GM18526 (cell line): Measurements from ENCODE around the gene MAPKAPK3.

Experiments
- POLR2A ChIP-seq: IDR thresholded peaks from 3 replicates; pipeline ENCODE4 v1.6.1; 2011; ENCODE audit not compliant: insufficient read length; ENCODE audit errors: extremely low read depth

The MAPKAPK3 gene

DNA sequence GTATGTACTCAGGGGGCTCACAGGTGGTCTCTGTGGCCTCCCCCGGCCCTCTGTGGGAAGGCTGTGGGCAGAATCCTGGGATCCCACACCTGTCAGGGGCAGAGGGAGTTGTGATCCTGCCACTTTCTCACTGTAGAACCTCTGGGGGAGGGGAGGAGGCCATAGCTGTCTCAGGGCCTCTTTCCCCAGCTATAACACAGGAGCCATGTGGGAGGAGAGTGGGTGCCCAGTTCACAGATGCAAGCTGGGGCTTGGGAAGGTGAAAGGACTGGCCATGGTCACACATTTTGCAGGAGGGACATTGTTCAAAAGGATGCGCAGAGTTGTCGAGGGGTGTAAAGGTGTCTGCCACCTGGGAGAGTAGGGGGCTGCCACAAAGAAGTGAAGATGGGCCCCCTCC lies 11.7 kb downstream of the MAPKAPK3 start:
- no peak for TF ChIP-seq POLR2A

GRCh38 chr3:50630394-50630793 lies 13.4 kb downstream of the MAPKAPK3 start:
- no peak for TF ChIP-seq POLR2A

DNA sequence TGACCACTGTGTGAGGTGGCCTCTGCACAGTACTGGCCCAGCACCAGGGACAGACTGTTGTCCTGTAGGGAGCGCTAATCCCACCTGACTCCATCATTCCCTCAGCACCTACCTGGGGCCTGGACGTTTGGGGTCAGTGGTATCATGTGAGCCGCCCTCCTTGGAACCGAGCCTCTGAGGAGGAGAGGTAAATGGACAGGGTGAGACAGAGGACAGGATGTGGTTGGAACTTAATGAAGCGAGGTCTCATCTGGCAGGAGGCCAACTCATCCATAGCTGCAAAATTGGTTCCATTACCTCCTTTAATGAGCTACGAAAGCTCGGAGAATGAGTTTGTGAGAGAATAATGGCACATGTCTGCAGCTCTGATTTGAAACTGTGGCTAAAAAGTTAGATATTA lies 13.9 kb downstream of the MAPKAPK3 start:
- TF ChIP-seq POLR2A: no peak

DNA sequence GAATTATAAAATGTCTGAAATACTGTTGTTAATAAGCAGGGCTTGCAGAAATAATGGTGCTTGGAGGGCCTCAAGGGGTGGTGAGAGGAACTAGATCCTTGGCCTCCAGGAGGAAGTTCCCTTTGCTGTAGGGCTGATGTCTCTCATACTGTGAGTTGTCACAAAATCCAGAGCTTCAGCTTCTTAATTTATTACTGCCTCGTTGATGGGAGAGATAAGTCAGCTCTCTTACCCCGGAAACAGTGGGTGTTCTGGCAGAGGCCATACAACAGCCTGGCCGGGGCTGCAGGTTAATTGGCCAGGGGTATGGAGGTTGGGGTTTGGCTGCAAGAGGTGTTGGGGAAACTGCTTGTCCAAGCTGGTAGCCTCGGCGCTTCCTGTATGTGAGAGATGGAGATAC lies 15.5 kb downstream of the MAPKAPK3 start:
- TF ChIP-seq POLR2A: no peak

DNA sequence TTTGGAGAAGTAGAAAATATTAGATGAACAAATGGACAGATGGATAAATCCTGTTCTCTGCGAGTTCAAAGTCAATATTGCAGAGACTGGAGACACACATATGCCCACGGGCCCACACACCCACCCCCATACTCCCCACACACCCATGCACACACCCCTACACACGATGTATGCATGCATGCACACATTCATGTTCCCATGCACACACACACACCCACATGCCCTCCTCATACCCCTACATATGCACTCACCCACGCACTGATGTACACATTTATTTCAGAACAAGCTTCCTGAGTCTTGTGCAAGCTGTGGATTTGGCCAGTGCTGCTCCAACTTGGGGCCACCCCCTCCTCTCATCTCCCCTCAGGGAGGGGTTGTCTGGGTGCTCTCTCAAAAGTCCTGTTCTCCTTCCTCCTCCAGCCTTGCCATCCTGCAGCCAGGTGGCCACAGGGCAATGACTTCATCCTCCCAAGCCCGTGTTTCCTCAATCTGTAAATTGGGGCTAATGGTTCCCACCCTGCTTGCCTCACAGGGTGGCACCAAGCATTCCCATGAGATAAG lies 16.4 kb downstream of the MAPKAPK3 start:
- TF ChIP-seq POLR2A: no peak

- no peak for TF ChIP-seq POLR2A
Observed at GRCh38 chr3:50635066-50635465, 18.1 kb downstream of the MAPKAPK3 start.

DNA sequence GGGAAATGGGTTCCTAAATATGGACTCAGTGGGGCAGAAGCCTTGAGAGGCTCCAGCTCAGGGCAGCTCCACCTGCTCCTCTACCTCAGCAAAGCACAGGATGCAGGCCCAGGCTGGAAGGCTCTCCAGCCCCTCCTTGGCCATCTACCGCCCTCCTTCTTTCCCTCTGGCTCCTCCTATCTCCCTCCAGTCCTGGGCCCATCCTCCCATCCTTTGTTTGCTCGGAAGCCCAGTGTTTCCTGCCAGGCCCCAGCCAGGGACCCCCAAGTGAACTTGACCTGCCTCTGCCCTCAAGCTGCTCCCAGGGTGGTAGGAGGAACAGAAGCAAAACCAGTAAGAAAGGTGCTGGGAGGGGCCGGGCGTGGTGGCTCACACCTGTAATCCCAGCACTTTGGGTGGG lies 20.1 kb downstream of the MAPKAPK3 start:
- no peak for TF ChIP-seq POLR2A

DNA sequence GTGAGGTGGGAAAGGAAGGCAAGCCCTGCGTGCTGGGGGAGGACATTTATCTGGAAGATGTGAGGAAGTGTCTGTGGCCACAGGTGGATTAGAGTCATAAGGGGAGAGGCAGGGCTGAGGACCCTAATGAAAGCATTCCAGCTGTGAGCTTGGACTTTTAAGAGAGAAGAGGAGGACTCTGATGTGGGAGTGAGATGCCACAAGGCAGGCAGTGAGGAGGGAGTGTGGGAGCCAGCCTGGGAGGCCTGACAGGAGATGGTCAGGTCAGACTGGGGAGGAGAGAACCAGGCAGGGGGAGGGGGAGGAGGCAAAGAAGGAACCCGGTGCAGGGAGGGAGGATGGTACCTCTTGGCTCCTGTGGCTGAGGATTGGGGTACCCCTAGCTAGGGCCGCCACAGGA lies 21.0 kb downstream of the MAPKAPK3 start:
- no peak for TF ChIP-seq POLR2A

GRCh38 chr3:50639055-50639494 lies 22.1 kb downstream of the MAPKAPK3 start:
- no peak for TF ChIP-seq POLR2A

DNA sequence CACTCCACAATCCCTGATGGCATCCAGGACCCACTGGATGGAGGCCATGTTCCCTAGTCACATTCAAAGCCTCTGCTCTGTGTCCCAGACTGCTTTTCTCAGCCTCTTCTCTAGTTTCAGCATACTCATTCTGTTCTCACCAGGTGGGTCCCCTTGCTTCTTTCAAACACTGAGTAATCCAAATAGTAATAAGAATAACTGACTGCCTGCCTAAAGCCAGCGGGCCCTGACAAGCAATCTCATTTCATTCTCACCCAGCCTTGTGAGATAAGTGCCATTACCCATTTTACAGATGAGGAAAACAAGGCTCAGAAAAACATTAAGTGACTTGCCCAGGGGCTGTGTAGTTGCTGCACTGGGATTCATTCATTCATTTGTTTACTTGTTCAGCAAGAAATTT lies 25.4 kb downstream of the MAPKAPK3 start:
- no peak for TF ChIP-seq POLR2A

GRCh38 chr3:50644561-50644960 lies 27.6 kb downstream of the MAPKAPK3 start:
- TF ChIP-seq POLR2A: no peak

DNA sequence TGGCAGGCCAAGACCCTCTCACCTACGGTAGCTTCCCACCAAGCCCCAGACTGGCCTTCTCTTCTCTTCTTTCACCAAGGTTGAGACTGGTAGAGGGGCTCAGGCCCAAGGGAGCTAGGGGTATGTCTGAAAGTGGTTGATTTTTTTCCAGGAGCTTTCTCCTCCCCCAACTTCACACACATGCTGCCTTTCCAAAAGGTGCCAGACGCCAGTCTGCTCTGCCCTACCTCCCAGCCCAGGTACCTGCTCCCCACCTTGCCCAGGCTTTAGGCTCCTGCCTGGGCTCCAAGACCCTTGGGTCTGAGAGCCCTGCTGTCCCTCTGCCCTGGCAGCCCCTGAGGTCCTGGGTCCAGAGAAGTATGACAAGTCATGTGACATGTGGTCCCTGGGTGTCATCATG lies 28.4 kb downstream of the MAPKAPK3 start:
- no peak for TF ChIP-seq POLR2A

- TF ChIP-seq POLR2A: no peak
Observed at GRCh38 chr3:50648313-50648712, 31.4 kb downstream of the MAPKAPK3 start.

GRCh38 chr3:50648944-50649343 lies 32.0 kb downstream of the MAPKAPK3 start:
- TF ChIP-seq POLR2A: no peak

GRCh38 chr3:50649451-50649931 lies 32.5 kb downstream of the MAPKAPK3 start:
- no peak for TF ChIP-seq POLR2A

DNA sequence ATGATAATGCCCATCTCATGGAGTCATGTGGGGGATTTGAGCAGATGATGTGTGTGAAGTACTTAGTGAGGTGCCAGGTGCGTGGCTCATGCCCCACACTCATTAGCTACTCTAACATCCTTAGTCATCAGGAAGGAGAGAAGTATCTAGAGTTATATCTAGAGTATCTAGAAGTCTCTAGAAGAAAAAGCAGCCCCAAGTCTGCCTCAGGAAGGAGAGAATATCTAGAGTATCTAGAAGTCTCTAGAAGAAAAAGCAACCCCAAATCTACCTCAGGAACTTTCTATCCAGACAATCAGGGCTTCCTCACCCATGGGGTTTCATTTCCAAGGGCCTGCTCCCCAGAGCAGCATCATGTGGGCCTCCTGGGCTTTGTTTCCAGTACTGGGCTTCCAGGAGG lies 33.1 kb downstream of the MAPKAPK3 start:
- no peak for TF ChIP-seq POLR2A

- TF ChIP-seq POLR2A: no peak
Observed at GRCh38 chr3:50651445-50651844, 34.5 kb downstream of the MAPKAPK3 start.
